HG03457 (cell line): ENCODE data around the gene MRPL27.

Experiments used
- ATAC-seq: cut with Tn5 transposase; IDR thresholded peaks from one replicate; pipeline ENCODE4 v1.9.1; 2021; ENCODE audit warnings: moderate number of reproducible peaks; ENCODE audit not compliant: unreplicated experiment

The MRPL27 gene

DNA sequence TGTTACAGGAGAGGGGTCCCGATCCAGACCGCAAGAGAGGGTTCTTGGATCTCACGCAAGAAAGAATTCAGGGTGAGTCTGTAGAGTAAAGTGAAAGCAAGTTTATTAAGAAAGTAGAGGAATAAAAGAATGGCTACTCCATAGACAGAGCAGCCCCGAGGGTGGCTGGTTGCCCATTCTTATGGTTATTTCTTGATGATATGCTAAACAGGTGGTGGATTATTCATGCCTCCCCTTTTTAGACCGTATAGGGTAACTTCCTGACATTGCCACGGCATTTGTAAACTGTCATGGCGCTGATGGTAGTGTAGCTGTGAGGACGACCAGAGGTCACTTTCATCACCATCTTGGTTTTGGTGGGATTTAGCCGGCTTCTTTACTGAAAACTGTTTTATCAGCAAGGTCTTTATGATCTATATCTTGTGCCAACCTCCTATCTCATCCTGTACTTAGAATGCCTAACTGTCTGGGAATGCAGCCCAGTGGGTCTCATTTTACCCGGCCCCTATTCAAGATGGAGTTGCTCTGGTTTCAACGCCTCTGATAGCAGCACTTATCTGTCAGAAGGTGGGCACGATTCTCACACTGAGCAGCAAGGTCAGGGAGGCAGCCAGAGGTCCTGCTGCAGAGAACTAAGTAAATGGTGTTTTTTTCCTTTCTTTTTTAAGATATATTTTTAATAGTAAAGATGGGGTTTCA lies 53.5 kb downstream of the MRPL27 start:
- ATAC-seq = no peak

DNA sequence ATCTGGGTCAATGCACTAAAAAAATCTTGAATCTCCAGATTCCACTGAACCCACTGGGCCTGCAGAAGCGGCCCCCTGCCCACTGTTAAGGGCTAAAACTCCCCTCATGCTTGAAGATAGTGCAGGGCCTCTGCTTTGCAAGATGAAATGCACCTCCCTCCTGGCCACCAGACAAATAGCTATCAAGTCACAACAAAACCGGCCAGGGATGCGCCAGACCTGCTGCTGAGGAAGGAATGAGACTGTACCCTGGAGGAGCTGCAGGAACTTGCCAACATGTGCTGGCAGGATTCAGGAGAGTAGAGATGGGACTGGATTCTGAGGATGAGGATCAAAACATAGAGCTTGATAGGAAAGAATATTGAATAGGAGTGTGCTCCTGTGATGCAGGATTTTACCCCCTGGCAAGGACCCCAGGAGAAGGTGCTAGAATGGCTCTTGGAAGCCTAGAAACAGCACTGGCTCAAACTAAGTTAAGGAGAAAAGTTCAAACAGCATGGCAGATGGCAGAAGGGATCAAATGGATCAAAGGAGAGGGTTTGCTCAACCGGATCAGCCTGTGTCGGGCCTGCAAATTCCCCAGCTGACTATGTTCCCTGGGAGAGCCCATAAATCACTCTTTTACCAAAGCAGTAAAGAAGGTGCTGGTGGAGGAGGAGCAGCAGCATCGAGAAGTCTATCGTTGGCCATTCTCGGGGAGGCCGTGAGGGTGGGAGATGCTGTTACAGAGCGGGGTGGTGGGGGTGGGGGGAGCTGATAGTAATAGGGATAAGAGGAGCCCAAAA lies 54.3 kb downstream of the MRPL27 start:
- no peak for ATAC-seq
